UCSD-AML1 (cell line): ENCODE data around the gene CNN2.
A peak's percentile ranks its signal among the peaks of the same experiment; 100 is the strongest.

Experiments used
- DNase-seq: peaks from one replicate; lab custom pipeline; 2025; ENCODE audit not compliant: unreplicated experiment; lab: John Stamatoyannopoulos, UW

The CNN2 gene

GRCh38 chr19:1064661-1065605 is 38.5 kb downstream of the CNN2 start:
- DNase-seq, result peak; percentile 67

DNA sequence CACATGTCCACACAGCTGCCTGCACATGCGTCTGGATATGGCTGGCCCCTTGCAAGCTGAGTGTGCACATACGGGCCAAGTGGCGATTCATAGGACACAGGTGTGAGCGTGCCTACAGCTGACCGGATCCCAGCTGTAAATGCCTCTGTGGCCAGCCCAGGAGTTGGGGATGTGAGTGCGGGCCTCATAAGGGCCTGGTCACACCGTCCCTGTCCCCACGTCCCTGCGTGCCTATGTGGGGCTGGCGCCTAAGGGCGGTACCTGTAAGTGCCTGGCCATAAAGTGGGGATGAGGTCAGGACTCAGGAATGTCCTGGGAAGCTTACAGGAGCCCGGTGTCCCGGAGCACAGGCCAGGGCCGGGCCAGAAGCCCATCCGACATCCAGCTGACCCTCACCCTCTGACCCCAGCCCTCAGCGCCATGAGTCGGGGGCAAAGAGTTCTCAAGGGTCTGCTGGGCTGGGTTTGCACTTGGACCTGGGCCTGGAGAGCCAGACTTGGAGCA is 39.2 kb downstream of the CNN2 start:
- no peak for DNase-seq

- DNase-seq, result peak; percentile 29
Measured at GRCh38 chr19:1066251-1066747, 39.9 kb downstream of the CNN2 start.

DNA sequence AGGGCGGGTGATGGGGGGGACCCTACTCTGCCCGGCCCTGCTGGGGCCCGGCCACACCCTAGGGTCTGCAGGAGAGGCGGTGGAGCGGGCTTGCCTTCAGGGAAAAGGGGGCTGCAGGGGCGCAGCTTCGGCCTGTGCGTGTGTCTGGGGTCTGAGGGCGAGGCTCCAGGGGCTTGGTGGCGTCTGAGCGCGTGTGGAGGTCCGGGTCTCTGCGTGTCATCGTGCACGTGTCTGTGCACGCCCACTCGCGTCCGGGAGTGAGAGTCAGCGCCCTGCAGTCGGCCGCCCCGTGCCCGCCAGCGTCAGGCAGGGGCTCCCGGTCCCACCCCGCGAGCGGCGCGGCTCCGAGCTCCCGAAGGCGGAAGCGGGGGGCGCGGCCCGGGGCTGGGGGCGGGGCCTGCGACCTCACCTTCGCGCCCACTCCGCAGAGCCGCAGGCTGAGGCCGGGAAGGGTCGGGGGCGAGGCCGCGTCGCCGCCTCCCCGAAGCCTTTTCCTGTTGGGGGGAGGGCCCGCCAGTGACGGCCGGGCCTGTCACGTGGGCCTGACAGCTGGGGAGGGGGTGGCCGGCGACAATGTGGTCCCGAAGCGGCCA is 40.4 kb downstream of the CNN2 start, which contains the start of gene ARHGAP45:
TSS of gene ARHGAP45 (plus strand) at position 420 of the 593 bp plus-strand sequence. CDS start 239 bp downstream, outside the sequence.
- peak; percentile 82 for DNase-seq

DNA sequence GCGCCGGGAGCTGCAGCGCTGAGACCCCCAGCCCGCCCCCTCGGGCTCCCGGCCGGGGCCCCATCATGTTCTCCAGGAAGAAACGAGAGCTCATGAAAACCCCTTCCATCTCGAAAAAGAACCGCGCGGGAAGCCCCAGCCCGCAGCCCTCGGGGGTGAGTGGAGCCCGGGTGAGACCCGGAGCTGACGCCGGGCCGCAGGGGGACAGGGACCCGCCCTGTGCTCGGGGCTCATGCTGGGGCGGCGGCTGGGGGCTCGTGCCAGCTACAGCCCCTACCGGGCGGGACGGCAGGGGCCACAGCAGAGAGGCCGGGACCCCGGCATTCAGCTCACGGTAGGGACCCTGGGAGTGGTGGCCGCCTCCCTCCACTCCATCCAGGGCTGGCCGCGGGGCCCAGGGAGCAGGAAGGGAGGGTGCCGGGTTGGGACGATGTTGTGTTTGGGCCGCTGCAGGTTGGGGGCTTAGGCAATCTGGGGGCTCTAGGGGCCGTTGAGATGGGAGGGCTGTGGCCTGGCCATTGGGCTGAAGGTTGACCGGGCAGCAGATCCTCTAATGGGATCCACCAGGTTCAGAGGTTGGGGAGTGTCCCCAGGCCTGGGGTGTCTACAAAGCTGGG is 41.0 kb downstream of the CNN2 start:
- no peak for DNase-seq

- peak; percentile 66 for DNase-seq
Measured at GRCh38 chr19:1068009-1069001, 41.9 kb downstream of the CNN2 start.

GRCh38 chr19:1069009-1069779 is 42.8 kb downstream of the CNN2 start:
- peak; percentile 90 for DNase-seq

- DNase-seq, result no peak
Measured at GRCh38 chr19:1070576-1070930, 44.1 kb downstream of the CNN2 start.

GRCh38 chr19:1070931-1071791 is 44.8 kb downstream of the CNN2 start:
- no peak for DNase-seq

GRCh38 chr19:1072371-1073015 is 46.1 kb downstream of the CNN2 start:
- no peak for DNase-seq

DNA sequence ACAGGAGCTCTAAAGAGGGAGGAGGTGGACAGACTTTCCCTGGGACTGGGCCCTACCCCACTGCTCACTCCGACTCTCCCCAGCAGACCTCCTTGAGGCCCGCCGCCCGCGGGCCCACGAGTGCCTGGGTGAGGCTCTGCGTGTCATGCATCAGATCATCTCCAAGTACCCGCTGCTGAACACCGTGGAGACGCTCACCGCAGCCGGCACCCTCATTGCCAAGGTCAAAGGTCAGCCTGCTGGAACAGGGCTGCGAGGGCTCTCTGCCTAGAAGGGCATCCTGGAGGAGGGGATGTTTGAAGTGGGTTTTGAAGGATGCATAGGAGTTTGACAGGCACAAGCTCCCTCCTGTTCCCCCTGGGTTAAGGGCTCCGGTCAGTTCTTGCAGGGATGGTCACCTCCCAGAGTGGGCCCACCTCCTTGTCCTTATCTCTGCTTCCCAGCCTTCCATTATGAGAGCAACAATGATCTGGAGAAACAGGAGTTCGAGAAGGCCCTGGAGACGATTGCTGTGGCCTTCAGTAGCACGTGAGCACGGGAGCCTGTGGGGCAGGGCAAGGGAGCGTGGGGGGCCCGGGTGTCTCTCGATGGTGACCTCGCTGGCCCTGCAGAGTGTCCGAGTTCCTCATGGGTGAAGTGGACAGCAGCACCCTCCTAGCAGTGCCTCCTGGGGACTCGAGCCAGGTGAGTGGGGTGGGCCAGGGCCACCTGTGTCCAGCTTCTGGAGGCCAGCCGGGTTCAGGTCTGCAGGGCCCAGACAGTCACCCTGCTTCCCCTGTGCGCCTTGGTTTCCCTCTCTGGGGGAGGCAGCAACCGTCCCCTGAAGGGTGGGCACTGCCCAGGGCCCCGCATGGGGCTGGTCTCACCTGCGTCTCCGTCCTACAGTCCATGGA is 46.9 kb downstream of the CNN2 start:
- no peak for DNase-seq

GRCh38 chr19:1073956-1074517 is 47.6 kb downstream of the CNN2 start:
- no peak for DNase-seq

- peak; percentile 86 for DNase-seq
Measured at GRCh38 chr19:1074544-1075283, 48.3 kb downstream of the CNN2 start.

DNA sequence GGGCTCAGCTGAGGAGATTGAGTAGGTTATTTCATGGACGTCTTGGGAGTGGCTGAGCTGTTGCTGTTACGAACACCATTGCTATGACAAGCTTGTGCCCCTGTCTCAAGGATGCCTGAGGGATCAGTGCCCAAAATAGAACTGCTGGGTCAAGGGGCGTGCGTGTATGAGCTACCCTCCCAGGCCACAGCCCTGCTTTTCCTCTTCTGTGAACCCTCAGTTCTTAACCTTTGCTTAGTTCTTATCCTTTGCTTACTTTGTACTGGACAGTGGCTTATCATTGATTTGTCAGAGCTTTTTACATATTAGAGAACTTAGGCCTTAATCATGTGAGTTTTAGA is 49.6 kb downstream of the CNN2 start:
- no peak for DNase-seq

DNA sequence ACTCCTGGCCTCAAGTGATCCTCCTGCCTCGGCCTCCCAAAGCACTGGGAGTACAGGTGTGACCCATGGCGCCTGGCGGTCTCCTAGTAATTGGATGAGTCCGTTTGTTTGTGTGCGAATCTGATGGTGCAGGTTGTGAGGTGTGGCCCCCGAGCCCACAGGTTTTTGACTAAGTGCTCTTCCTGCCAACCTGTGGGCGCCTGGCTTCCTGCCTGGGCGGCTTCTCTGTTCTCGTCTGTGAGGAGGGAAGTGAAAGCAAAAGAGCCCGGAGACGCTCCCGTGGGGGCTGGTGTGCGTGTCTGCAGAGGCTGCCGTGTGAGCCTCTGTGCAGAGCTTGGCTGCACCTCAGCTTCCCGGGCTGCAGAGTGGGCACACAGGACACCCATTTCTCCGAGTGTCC is 50.5 kb downstream of the CNN2 start:
- peak; percentile 69 for DNase-seq

GRCh38 chr19:1079566-1080111 is 53.2 kb downstream of the CNN2 start:
- DNase-seq, result no peak
